Hepatocyte (in vitro differentiated cells): ENCODE data around the gene OSBPL10. TPM values are rescaled to one million over a fixed set of nuclear protein-coding genes. Genes with fewer than 3 reads are reported as not detected.

Experiments
- DNase-seq: peaks from one replicate; pipeline ENCODE4 v3.0.0-alpha.2; 2016; ENCODE audit warnings: low spot score
- H2AFZ ChIP-seq: fragments of 200-600 bp; sonication (generic); 2 replicates; pipeline ENCODE4 v1.6.0; 2016; ENCODE audit warnings: antibody characterized with exemption, mild to moderate bottlenecking
- H3K27ac ChIP-seq: fragments of 200-600 bp; sonication (generic); 2 replicates; pipeline ENCODE4 v1.5.1; 2016; ENCODE audit warnings: mild to moderate bottlenecking
- H3K27me3 ChIP-seq: fragments of 200-600 bp; sonication (generic); 2 replicates; pipeline ENCODE4 v1.6.1; 2016
- H3K36me3 ChIP-seq: fragments of 200-600 bp; sonication (generic); replicated peaks from 2 replicates; pipeline ENCODE4 v1.5.1; 2016; ENCODE audit warnings: low read depth; ENCODE audit not compliant: insufficient read depth
- H3K4me1 ChIP-seq: fragments of 200-600 bp; sonication (generic); 2 replicates; pipeline ENCODE4 v1.5.1; 2016; ENCODE audit warnings: mild to moderate bottlenecking, moderate library complexity; ENCODE audit not compliant: insufficient read depth
- H3K4me2 ChIP-seq: fragments of 200-600 bp; sonication (generic); 2 replicates; pipeline ENCODE4 v1.6.0; 2016
- H3K4me3 ChIP-seq: fragments of 200-600 bp; sonication (generic); 2 replicates; pipeline ENCODE4 v1.5.1; 2016; ENCODE audit warnings: mild to moderate bottlenecking
- H3K79me2 ChIP-seq: fragments of 200-600 bp; sonication (generic); 2 replicates; pipeline ENCODE4 v1.6.0; 2017; ENCODE audit warnings: mild to moderate bottlenecking
- H3K9me2 ChIP-seq: fragments of 200-600 bp; sonication (generic); replicated peaks from 2 replicates; pipeline ENCODE4 v1.6.0; 2017; ENCODE audit warnings: mild to moderate bottlenecking; ENCODE audit not compliant: insufficient read depth
- H3K9me3 ChIP-seq: fragments of 200-600 bp; sonication (generic); 2 replicates; pipeline ENCODE4 v1.5.1; 2016; ENCODE audit warnings: low read depth, mild to moderate bottlenecking
- H4K20me1 ChIP-seq: fragments of 200-600 bp; sonication (generic); 2 replicates; pipeline ENCODE4 v1.6.0; 2016; ENCODE audit warnings: mild to moderate bottlenecking; ENCODE audit not compliant: insufficient read depth, poor library complexity, severe bottlenecking
- CTCF ChIP-seq: fragments of 200-600 bp; sonication (generic); IDR thresholded peaks from 2 replicates; pipeline ENCODE4 v1.5.1; 2016; ENCODE audit warnings: antibody characterized with exemption, mild to moderate bottlenecking; ENCODE audit not compliant: poor library complexity
- EZH2 ChIP-seq: fragments of 200-600 bp; sonication (generic); IDR thresholded peaks from 2 replicates; pipeline ENCODE4 v1.6.1; 2016; ENCODE audit warnings: antibody characterized with exemption, mild to moderate bottlenecking, borderline replicate concordance
- EZH2phosphoT487 ChIP-seq: fragments of 200-600 bp; sonication (generic); IDR thresholded peaks from one replicate; pipeline ENCODE4 v1.6.1; 2018; ENCODE audit warnings: antibody characterized with exemption, mild to moderate bottlenecking, low read depth, moderate library complexity; ENCODE audit not compliant: unreplicated experiment, severe bottlenecking
- WGBS: methylation state at CpG from one replicate; pipeline ENCODE4 v1.1.6; 2016; ENCODE audit warnings: low lambda C conversion rate; ENCODE audit errors: missing lambda C conversion rate; 5-methylcytosine and 5-hydroxymethylcytosine counted together
- polyA plus RNA-seq: library from polyadenylated mRNA; unstranded; fragments of >200 nt; fragmentation: Nextera tagmentation; extraction: Ambion mirVana; gene quantifications from 2 replicates; pipeline ENCODE4 v1.2.1, GENCODE V29; 2016
- total RNA-seq: library from RNA; depleted of rRNA; stranded (reverse); fragments of >200 nt; gene quantifications from 2 replicates; pipeline ENCODE4 v1.2.3, GENCODE V29; 2014

OSBPL10 gene
- total and polyA plus RNA-seq, 2 experiments from 2014 or later, result 18.2 to 32.8 TPM

- TF ChIP-seq CTCF, result no peak
- no peak for TF ChIP-seq EZH2phosphoT487
- no peak for TF ChIP-seq EZH2
- no peaks in the 10 kb centered on the region for H3K36me3 ChIP-seq
- no peaks in the 10 kb centered on the region for H4K20me1 ChIP-seq
- no peak overlapping the region for H3K4me3 ChIP-seq
- no peaks in the 10 kb centered on the region for H3K9me3 ChIP-seq
- H3K27me3 ChIP-seq, result no peaks in the 10 kb centered on the region
- 92% methylated on average over 4 of the region's 4 CpGs for whole genome bisulfite sequencing
- no peak overlapping the region for H3K4me2 ChIP-seq
- H3K27ac ChIP-seq, result no peak overlapping the region
- no peaks in the 10 kb centered on the region for H3K9me2 ChIP-seq
- DNase-seq, result no peak
- no peaks in the 10 kb centered on the region for H3K79me2 ChIP-seq
- peaks cover 8% of the 10 kb centered on the region for H3K4me1 ChIP-seq
- no peak overlapping the region for H2AFZ ChIP-seq
Observed at GRCh38 chr3:31725976-31726375, 255.1 kb downstream of the OSBPL10 start.

GRCh38 chr3:31725568-31725967 is 255.5 kb downstream of the OSBPL10 start:
- no peaks in the 10 kb centered on the region for H4K20me1 ChIP-seq
- H3K9me3 ChIP-seq, result no peaks in the 10 kb centered on the region
- peaks cover 8% of the 10 kb centered on the region for H3K4me1 ChIP-seq
- TF ChIP-seq CTCF, result no peak
- TF ChIP-seq EZH2phosphoT487, result no peak
- no peak for TF ChIP-seq EZH2
- DNase-seq, result no peak
- H3K36me3 ChIP-seq, result no peaks in the 10 kb centered on the region
- H3K4me3 ChIP-seq, result no peak overlapping the region
- no peaks in the 10 kb centered on the region for H3K9me2 ChIP-seq
- WGBS, result 92% methylated on average over 6 of the region's 6 CpGs
- H3K79me2 ChIP-seq, result no peaks in the 10 kb centered on the region
- no peak overlapping the region for H3K4me2 ChIP-seq
- H3K27me3 ChIP-seq, result no peaks in the 10 kb centered on the region
- no peak overlapping the region for H3K27ac ChIP-seq
- H2AFZ ChIP-seq, result no peak overlapping the region

GRCh38 chr3:31724651-31725050 is 256.4 kb downstream of the OSBPL10 start:
- Histone ChIP-seq H2AFZ (no peak overlapping the region), H3K27me3 (no peaks in the 10 kb centered on the region), H4K20me1 (no peaks in the 10 kb centered on the region), H3K9me2 (no peaks in the 10 kb centered on the region), H3K4me2 (peak overlapping the region; percentile 34), H3K36me3 (no peaks in the 10 kb centered on the region), H3K4me1 (peaks cover 8% of the 10 kb centered on the region), H3K9me3 (no peaks in the 10 kb centered on the region), H3K79me2 (no peaks in the 10 kb centered on the region), H3K4me3 (no peak overlapping the region), H3K27ac (peak overlapping the region; percentile 46)
- no peak for TF ChIP-seq EZH2
- TF ChIP-seq EZH2phosphoT487, result no peak
- peak; percentile 43 for TF ChIP-seq CTCF
- DNase-seq, result peak; percentile 37
- 76% methylated on average over 4 of the region's 4 CpGs for WGBS

GRCh38 chr3:31724116-31724515 is 256.9 kb downstream of the OSBPL10 start:
- no peaks in the 10 kb centered on the region for H3K79me2 ChIP-seq
- H3K4me1 ChIP-seq, result peaks cover 8% of the 10 kb centered on the region
- H3K4me3 ChIP-seq, result no peak overlapping the region
- no peak overlapping the region for H2AFZ ChIP-seq
- peak overlapping the region; percentile 46 for H3K27ac ChIP-seq
- DNase-seq, result peak; percentile 28
- H4K20me1 ChIP-seq, result no peaks in the 10 kb centered on the region
- H3K9me2 ChIP-seq, result no peaks in the 10 kb centered on the region
- peak overlapping the region; percentile 34 for H3K4me2 ChIP-seq
- no peaks in the 10 kb centered on the region for H3K27me3 ChIP-seq
- H3K9me3 ChIP-seq, result no peaks in the 10 kb centered on the region
- H3K36me3 ChIP-seq, result no peaks in the 10 kb centered on the region
- 57% methylated on average over 6 of the region's 6 CpGs for WGBS
- TF ChIP-seq CTCF (no peak), EZH2 (no peak), EZH2phosphoT487 (no peak)
